Vagina (tissue), 2 donors: ENCODE measurements around the gene TENM4.

Experiments used
- CTCF ChIP-seq, 3 experiments: fragments of 450-650 bp in 2 of 3; fragments of 200-600 bp in 1 of 3; sonication (generic) in 1 of 3; IDR thresholded peaks; one replicate each; pipeline ENCODE4 v1.5.1; 2017 to 2019; ENCODE audit warnings: antibody characterized with exemption in 3 of 3, mild to moderate bottlenecking in 2 of 3, moderate library complexity in 2 of 3
- POLR2A ChIP-seq, 2 donors: fragments of 450-650 bp; IDR thresholded peaks; one replicate each; pipeline ENCODE4 v1.6.1; 2017; ENCODE audit warnings: antibody characterized with exemption in 2 of 2, mild to moderate bottlenecking in 2 of 2, moderate library complexity in 2 of 2
- POLR2AphosphoS5 ChIP-seq, 2 donors: sonication (generic); formaldehyde crosslinking; IDR thresholded peaks; one replicate each; pipeline ENCODE4 v1.9.0; 2017; ENCODE audit warnings: antibody characterized with exemption in 2 of 2, mild to moderate bottlenecking in 2 of 2, low read depth in 1 of 2; ENCODE audit not compliant: insufficient read depth in 1 of 2

- TF ChIP-seq CTCF (IDR thresholded peaks at IDR 0.05) (no peak), POLR2AphosphoS5 (IDR thresholded peaks at IDR 0.05; ENCODE audit: insufficient read depth in 1 of 2, low read depth in 1 of 2) (peak in 1 of 2 donors; percentile 12), POLR2A (IDR thresholded peaks at IDR 0.05) (no peak)
Observed at GRCh38 chr11:79173615-79174014, 267.2 kb downstream of the TENM4 start.
